Panc1 (cell line): ENCODE results near the gene TSPOAP1. TPM values are rescaled to one million over a fixed set of nuclear protein-coding genes. Genes with fewer than 3 reads are reported as not detected.
"Not testable (repeated sequence)": the region's sequence is repeated elsewhere in the genome, so short reads cannot be mapped to it uniquely, and the experiment has no call there.

ENCODE experiments used
- ATAC-seq: fragments of 200-7000 bp; cut with Tn5 transposase; 2 replicates; pipeline ENCODE4 v1.9.1; 2020; ENCODE audit warnings: mild to moderate bottlenecking, moderate library complexity
- BruUV-seq: library from RNA; stranded (reverse); fragments of 400-500 nt; replicated peaks from 2 replicates; lab custom pipeline; 2021; lab: Mats Ljungman, UMichigan
- CTCF ChIA-PET: fragments of 300-600 bp; sonication (Branson Sonifier 250); formaldehyde crosslinking; loops from one replicate; lab custom pipeline; 2022; ENCODE audit warnings: antibody characterized with exemption; lab: Charles Lee
- POLR2A ChIA-PET: fragments of 300-600 bp; sonication (Branson Sonifier 250); formaldehyde crosslinking; loops from one replicate; lab custom pipeline; 2022; ENCODE audit warnings: antibody characterized with exemption; lab: Charles Lee
- DNase-seq: peaks from one replicate; pipeline ENCODE4 v3.0.0-alpha.2; 2010; ENCODE audit warnings: low read depth, low spot score
- H3K27ac ChIP-seq: 2 replicates; pipeline ENCODE4 v1.5.1; 2011; ENCODE audit warnings: mild to moderate bottlenecking, low read length, inconsistent platforms
- H3K27me3 ChIP-seq: fragments of 200-500 bp; sonication (Bioruptor generic); 2 replicates; pipeline ENCODE4 v1.6.0; 2014; ENCODE audit warnings: low read length, inconsistent platforms; ENCODE audit not compliant: control insufficient read depth, insufficient read depth
- H3K36me3 ChIP-seq: fragments of 200-500 bp; sonication (Bioruptor generic); 2 replicates; pipeline ENCODE4 v1.5.1; 2014; ENCODE audit warnings: inconsistent platforms, mild to moderate bottlenecking, low read length, moderate library complexity; ENCODE audit not compliant: control insufficient read depth, insufficient read depth
- H3K4me1 ChIP-seq: 2 replicates; pipeline ENCODE4 v1.5.1; 2011; ENCODE audit warnings: inconsistent platforms, mild to moderate bottlenecking, low read length, moderate library complexity; ENCODE audit not compliant: control insufficient read depth, insufficient read depth
- H3K4me3 ChIP-seq, 2 experiments: 2 replicates each; pipeline ENCODE4 v1.5.1; 2011 to 2012; ENCODE audit warnings: low read depth in 2 of 2, low read length in 2 of 2, mild to moderate bottlenecking in 2 of 2, inconsistent platforms in 1 of 2, moderate library complexity in 1 of 2
- H3K9me3 ChIP-seq: fragments of 200-500 bp; sonication (Bioruptor generic); 2 replicates; pipeline ENCODE4 v1.5.1; 2014; ENCODE audit warnings: low read depth, mild to moderate bottlenecking, inconsistent platforms, low read length, moderate library complexity; ENCODE audit not compliant: control insufficient read depth, insufficient read depth
- CTCF ChIP-seq: fragments of 450-650 bp; IDR thresholded peaks from 2 replicates; pipeline ENCODE4 v1.5.1; 2017; ENCODE audit warnings: mild to moderate bottlenecking
- POLR2AphosphoS5 ChIP-seq: IDR thresholded peaks from 2 replicates; pipeline ENCODE4 v1.6.1; 2012; ENCODE audit warnings: mild to moderate bottlenecking, low read depth, low read length, moderate library complexity
- REST ChIP-seq, 2 experiments: IDR thresholded peaks; 2 replicates each; pipeline ENCODE4 v1.6.1; 2011 to 2012; ENCODE audit warnings: low read depth in 2 of 2, control low read depth in 1 of 2, low read length in 1 of 2, mild to moderate bottlenecking in 1 of 2, moderate library complexity in 1 of 2; ENCODE audit not compliant: insufficient read depth in 1 of 2
- SIN3A ChIP-seq: IDR thresholded peaks from 2 replicates; pipeline ENCODE4 v1.6.1; 2012; ENCODE audit warnings: low read depth, mild to moderate bottlenecking, low read length, moderate library complexity, borderline replicate concordance; ENCODE audit not compliant: insufficient read depth
- TCF7L2 ChIP-seq: IDR thresholded peaks from 2 replicates; pipeline ENCODE4 v1.6.1; 2011; ENCODE audit warnings: mild to moderate bottlenecking, low read depth, low read length, inconsistent platforms
- in situ Hi-C: cut with HindIII; loops from 2 replicates; pipeline ENCODE4 v1.10.0; 2016; ENCODE audit warnings: low sequenced_read_pairs, low pct_unique_long_range_greater_than_20kb
- intact Hi-C: fragments of 100-400 bp; cut with micrococcal nuclease; formaldehyde crosslinking; loops from one replicate; pipeline ENCODE4 v1.10.0; 2022; ENCODE audit not compliant: unreplicated experiment
- total RNA-seq: library from RNA; stranded (reverse); gene quantifications from one replicate; pipeline ENCODE4 v1.2.1, GENCODE V29; 2021; ENCODE audit not compliant: unreplicated experiment

Gene TSPOAP1
- total RNA-seq, 1 experiment from 2014 or later = 0.05 TPM

GRCh38 chr17:58343131-58343530 lies 14.5 kb upstream of the TSPOAP1 start:
- no peak for TF ChIP-seq REST (IDR thresholded peaks at IDR 0.05; ENCODE audit: insufficient read depth in 1 of 2, low read depth in 2 of 2, low read length in 1 of 2)
- TF ChIP-seq TCF7L2 = no peak
- no peak for TF ChIP-seq POLR2AphosphoS5
- no peak for TF ChIP-seq SIN3A
- TF ChIP-seq CTCF = no peak
- ChIA-PET POLR2A (no interaction called here), CTCF (no interaction called here)
- Histone ChIP-seq H3K36me3 (no peaks in the 10 kb centered on the region), H3K4me3 (no peak overlapping the region), H3K9me3 (no peaks in the 10 kb centered on the region), H3K27me3 (no peaks in the 10 kb centered on the region), H3K4me1 (no peaks in the 10 kb centered on the region), H3K27ac (no peak overlapping the region)
- ATAC-seq (no peak), DNase-seq (no peak)
- intact Hi-C loops = no loop called here
- in situ Hi-C loops = no loop called here
- BruUV-seq = no TSS peak

- ATAC-seq (no peak), DNase-seq (no peak)
- in situ Hi-C loops = no loop called here
- Histone ChIP-seq H3K9me3 (no peaks in the 10 kb centered on the region), H3K27me3 (no peaks in the 10 kb centered on the region), H3K27ac (no peak overlapping the region), H3K4me1 (no peaks in the 10 kb centered on the region; the same call in 1 of the 2 replicates), H3K36me3 (no peaks in the 10 kb centered on the region), H3K4me3 (no peak overlapping the region)
- TF ChIP-seq REST (IDR thresholded peaks at IDR 0.05; ENCODE audit: insufficient read depth in 1 of 2, low read depth in 2 of 2, low read length in 1 of 2) (no peak), SIN3A (no peak), TCF7L2 (no peak), CTCF (no peak), POLR2AphosphoS5 (no peak)
- no TSS peak for BruUV-seq
- POLR2A ChIA-PET = no interaction called here
- CTCF ChIA-PET = no interaction called here
- intact Hi-C loops = no loop called here
Measured at GRCh38 chr17:58341861-58342475, 13.4 kb upstream of the TSPOAP1 start.

GRCh38 chr17:58341136-58341860 lies 12.7 kb upstream of the TSPOAP1 start:
- ATAC-seq, H3K4me3 ChIP-seq, BruUV-seq, intact Hi-C loops, DNase-seq, H3K4me1 ChIP-seq, H3K9me3 ChIP-seq, CTCF ChIA-PET, POLR2A ChIA-PET, H3K36me3 ChIP-seq, H3K27ac ChIP-seq, H3K27me3 ChIP-seq, in situ Hi-C loops: not testable (repeated sequence)
